ENCODE data around the gene AHI1. TPM values are rescaled to one million over a fixed set of nuclear protein-coding genes. Genes with fewer than 3 reads are reported as not detected.

AHI1 gene
- polyA plus RNA-seq, 1 of the 3 experiments (the other 2 are of a cell fraction), result 7.3 TPM

DNA sequence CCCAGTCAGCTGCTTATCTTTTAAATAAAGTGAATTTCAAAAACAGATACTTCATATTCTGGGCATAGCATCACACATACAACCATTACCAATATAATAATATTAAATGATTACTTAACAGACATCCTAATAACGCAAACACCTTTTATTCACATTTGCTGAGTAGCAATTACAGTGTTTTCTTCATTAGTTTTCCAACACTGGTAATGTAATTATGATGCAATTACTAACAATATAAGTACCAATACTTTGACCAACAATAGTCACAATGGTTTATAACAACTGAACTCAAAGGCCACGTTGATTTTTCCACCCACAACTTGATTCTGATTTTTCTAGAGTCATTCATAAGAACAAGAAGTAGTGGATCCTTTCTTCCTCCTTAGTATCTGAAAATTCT is 212.4 kb downstream of the AHI1 start:
- ChIA-PET POLR2A (no interaction called here), CTCF (no interaction called here)
- WGBS (ENCODE audit: low lambda C conversion rate), result 88% methylated on average over 2 of the region's 2 CpGs
- H2AFZ ChIP-seq (ENCODE audit: low read depth), result no peak overlapping the region
- no peaks in the 10 kb centered on the region for H4K20me1 ChIP-seq (ENCODE audit: insufficient read depth)
- no peaks in the 10 kb centered on the region for H3K27me3 ChIP-seq (ENCODE audit: insufficient read depth)
- no peaks in the 10 kb centered on the region for H3K9me2 ChIP-seq
- H3K27ac ChIP-seq (ENCODE audit: low read depth in 2 of 2, low read length in 1 of 2), result no peak overlapping the region
- peaks cover 4 to 6% of the 10 kb centered on the region in 2 experiments; a peak in 3 of 4 replicates for H3K4me1 ChIP-seq (ENCODE audit: control insufficient read depth in 1 of 2, insufficient read depth in 2 of 2, low read depth in 1 of 2, low read length in 1 of 2)
- no peak for DNase-seq
- peaks cover 8% of the 10 kb centered on the region for H3F3A ChIP-seq (replicated peaks; ENCODE audit: insufficient read depth)
- no peaks in the 10 kb centered on the region for H3K79me2 ChIP-seq (ENCODE audit: insufficient read depth)
- H3K9ac ChIP-seq, result no peak overlapping the region
- no peaks in the 10 kb centered on the region for H3K9me3 ChIP-seq
- H3K4me2 ChIP-seq, result no peak overlapping the region
- H3K4me3 ChIP-seq (ENCODE audit: low read depth in 2 of 2, low read length in 1 of 2), result no peak overlapping the region
- TF ChIP-seq POLR2AphosphoS5 (IDR thresholded peaks at IDR 0.05; ENCODE audit: low read depth, low read length) (no peak), USF2 (IDR thresholded peaks at IDR 0.05; ENCODE audit: borderline replicate concordance, low read depth, low read length) (no peak), ELF1 (IDR thresholded peaks at IDR 0.05) (no peak), RAD21 (IDR thresholded peaks at IDR 0.05; ENCODE audit: low read length) (no peak), MEF2A (IDR thresholded peaks at IDR 0.05; ENCODE audit: borderline replicate concordance, low read depth) (no peak), NRF1 (IDR thresholded peaks at IDR 0.05; ENCODE audit: low read depth, low read length) (no peak), RCOR1 (IDR thresholded peaks at IDR 0.05; ENCODE audit: low read length) (no peak), RXRA (IDR thresholded peaks at IDR 0.05; ENCODE audit: borderline replicate concordance, low read depth) (no peak), TCF12 (IDR thresholded peaks at IDR 0.05) (no peak)
- TF ChIP-seq, protein P1, sequence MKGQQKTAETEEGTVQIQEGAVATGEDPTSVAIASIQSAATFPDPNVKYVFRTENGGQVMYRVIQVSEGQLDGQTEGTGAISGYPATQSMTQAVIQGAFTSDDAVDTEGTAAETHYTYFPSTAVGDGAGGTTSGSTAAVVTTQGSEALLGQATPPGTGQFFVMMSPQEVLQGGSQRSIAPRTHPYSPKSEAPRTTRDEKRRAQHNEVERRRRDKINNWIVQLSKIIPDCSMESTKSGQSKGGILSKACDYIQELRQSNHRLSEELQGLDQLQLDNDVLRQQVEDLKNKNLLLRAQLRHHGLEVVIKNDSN (IDR thresholded peaks at IDR 0.05; ENCODE audit: borderline replicate concordance, low read depth), result no peak
- TF ChIP-seq, protein P2, sequence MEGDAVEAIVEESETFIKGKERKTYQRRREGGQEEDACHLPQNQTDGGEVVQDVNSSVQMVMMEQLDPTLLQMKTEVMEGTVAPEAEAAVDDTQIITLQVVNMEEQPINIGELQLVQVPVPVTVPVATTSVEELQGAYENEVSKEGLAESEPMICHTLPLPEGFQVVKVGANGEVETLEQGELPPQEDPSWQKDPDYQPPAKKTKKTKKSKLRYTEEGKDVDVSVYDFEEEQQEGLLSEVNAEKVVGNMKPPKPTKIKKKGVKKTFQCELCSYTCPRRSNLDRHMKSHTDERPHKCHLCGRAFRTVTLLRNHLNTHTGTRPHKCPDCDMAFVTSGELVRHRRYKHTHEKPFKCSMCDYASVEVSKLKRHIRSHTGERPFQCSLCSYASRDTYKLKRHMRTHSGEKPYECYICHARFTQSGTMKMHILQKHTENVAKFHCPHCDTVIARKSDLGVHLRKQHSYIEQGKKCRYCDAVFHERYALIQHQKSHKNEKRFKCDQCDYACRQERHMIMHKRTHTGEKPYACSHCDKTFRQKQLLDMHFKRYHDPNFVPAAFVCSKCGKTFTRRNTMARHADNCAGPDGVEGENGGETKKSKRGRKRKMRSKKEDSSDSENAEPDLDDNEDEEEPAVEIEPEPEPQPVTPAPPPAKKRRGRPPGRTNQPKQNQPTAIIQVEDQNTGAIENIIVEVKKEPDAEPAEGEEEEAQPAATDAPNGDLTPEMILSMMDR (IDR thresholded peaks at IDR 0.05), result no peak
- peaks cover 0 to 28% of the 10 kb centered on the region in 2 experiments for H3K36me3 ChIP-seq (replicated peaks in 1 of 2; ENCODE audit: control insufficient read depth in 1 of 2, insufficient read depth in 2 of 2, low read length in 1 of 2)

- H2AFZ ChIP-seq (ENCODE audit: low read depth), result no peak overlapping the region
- ChIA-PET POLR2A (no interaction called here), CTCF (no interaction called here)
- H3K9me3 ChIP-seq, result no peaks in the 10 kb centered on the region
- H3K4me3 ChIP-seq (ENCODE audit: low read depth in 2 of 2, low read length in 1 of 2), result no peak overlapping the region
- no peak for DNase-seq
- H3K36me3 ChIP-seq (replicated peaks in 1 of 2; ENCODE audit: control insufficient read depth in 1 of 2, insufficient read depth in 2 of 2, low read length in 1 of 2), result peaks cover 0 to 22% of the 10 kb centered on the region in 2 experiments
- H3K4me2 ChIP-seq, result no peak overlapping the region
- H3K27me3 ChIP-seq (ENCODE audit: insufficient read depth), result no peaks in the 10 kb centered on the region
- peaks cover 4% of the 10 kb centered on the region in 2 experiments; a peak in 3 of 4 replicates for H3K4me1 ChIP-seq (ENCODE audit: control insufficient read depth in 1 of 2, insufficient read depth in 2 of 2, low read depth in 1 of 2, low read length in 1 of 2)
- no peaks in the 10 kb centered on the region for H4K20me1 ChIP-seq (ENCODE audit: insufficient read depth)
- H3K9me2 ChIP-seq, result no peaks in the 10 kb centered on the region
- peaks cover 8% of the 10 kb centered on the region for H3F3A ChIP-seq (replicated peaks; ENCODE audit: insufficient read depth)
- TF ChIP-seq USF2 (IDR thresholded peaks at IDR 0.05; ENCODE audit: borderline replicate concordance, low read depth, low read length), result no peak
- no peak for TF ChIP-seq RFX5 (IDR thresholded peaks at IDR 0.05; ENCODE audit: low read length)
- no peak for TF ChIP-seq ELF1 (IDR thresholded peaks at IDR 0.05)
- no peak for TF ChIP-seq SMC3 (IDR thresholded peaks at IDR 0.05; ENCODE audit: low read depth, low read length)
- TF ChIP-seq, protein P3, sequence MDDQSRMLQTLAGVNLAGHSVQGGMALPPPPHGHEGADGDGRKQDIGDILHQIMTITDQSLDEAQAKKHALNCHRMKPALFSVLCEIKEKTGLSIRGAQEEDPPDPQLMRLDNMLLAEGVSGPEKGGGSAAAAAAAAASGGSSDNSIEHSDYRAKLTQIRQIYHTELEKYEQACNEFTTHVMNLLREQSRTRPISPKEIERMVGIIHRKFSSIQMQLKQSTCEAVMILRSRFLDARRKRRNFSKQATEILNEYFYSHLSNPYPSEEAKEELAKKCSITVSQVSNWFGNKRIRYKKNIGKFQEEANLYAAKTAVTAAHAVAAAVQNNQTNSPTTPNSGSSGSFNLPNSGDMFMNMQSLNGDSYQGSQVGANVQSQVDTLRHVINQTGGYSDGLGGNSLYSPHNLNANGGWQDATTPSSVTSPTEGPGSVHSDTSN (IDR thresholded peaks at IDR 0.05), result no peak
- TF ChIP-seq EZH2phosphoT487 (IDR thresholded peaks at IDR 0.05; ENCODE audit: borderline replicate concordance, low read depth), result no peak
- no peak for TF ChIP-seq RXRA (IDR thresholded peaks at IDR 0.05; ENCODE audit: borderline replicate concordance, low read depth)
- TF ChIP-seq, protein P2 (IDR thresholded peaks at IDR 0.05), result no peak
- no peak for TF ChIP-seq RCOR1 (IDR thresholded peaks at IDR 0.05; ENCODE audit: low read length)
- TF ChIP-seq TAF1 (IDR thresholded peaks at IDR 0.05; ENCODE audit: borderline replicate concordance, low read depth, low read length), result no peak
- TF ChIP-seq GATA2 (CRISPR knock-in tag; IDR thresholded peaks at IDR 0.05), result no peak
- no peak for TF ChIP-seq POLR2AphosphoS5 (IDR thresholded peaks at IDR 0.05; ENCODE audit: low read depth, low read length)
- no peak for TF ChIP-seq TCF12 (IDR thresholded peaks at IDR 0.05)
- H3K79me2 ChIP-seq (ENCODE audit: insufficient read depth), result no peaks in the 10 kb centered on the region
- H3K9ac ChIP-seq, result no peak overlapping the region
- WGBS (ENCODE audit: low lambda C conversion rate), result 100% methylated on average over 2 of the region's 2 CpGs
- H3K27ac ChIP-seq (ENCODE audit: low read depth in 2 of 2, low read length in 1 of 2), result no peak overlapping the region
Measured at GRCh38 chr6:135283926-135284325, 213.6 kb downstream of the AHI1 start.
